Lung (tissue), 12 donors: ENCODE results near the gene NOL7. TPM values are rescaled to one million over a fixed set of nuclear protein-coding genes. Genes with fewer than 3 reads are reported as not detected.
A peak's percentile ranks its signal among the peaks of the same experiment; 100 is the strongest.

Experiments
- ATAC-seq: fragments of 200-7000 bp; cut with Tn5 transposase; one replicate; pipeline ENCODE4 v1.9.1; 2020; ENCODE audit warnings: moderate number of reproducible peaks; ENCODE audit not compliant: insufficient read depth, low FRiP score
- DNase-seq, 3 donors: peaks; one replicate each; pipeline ENCODE4 v3.0.0-alpha.2; 2013 to 2017
- H3K27ac ChIP-seq, 2 donors: one replicate each; pipeline ENCODE4 v1.5.1; 2013; ENCODE audit warnings: mild to moderate bottlenecking in 2 of 2, moderate library complexity in 2 of 2, control low read depth in 1 of 2, inconsistent platforms in 1 of 2, low read depth in 1 of 2, low read length in 1 of 2
- H3K27me3 ChIP-seq, 3 donors: one replicate each; pipeline ENCODE4 v1.5.1; 2013; ENCODE audit warnings: low read length in 2 of 3; ENCODE audit not compliant: control insufficient read depth in 3 of 3, insufficient read depth in 3 of 3
- H3K36me3 ChIP-seq, 4 donors: one replicate each; pipeline ENCODE4 v1.5.1; 2013; ENCODE audit warnings: low read length in 4 of 4, mild to moderate bottlenecking in 1 of 4, moderate library complexity in 1 of 4; ENCODE audit not compliant: control insufficient read depth in 4 of 4, insufficient read depth in 4 of 4
- H3K4me1 ChIP-seq, 5 donors: one replicate each; pipeline ENCODE4 v1.5.1; 2013; ENCODE audit warnings: low read length in 5 of 5, mild to moderate bottlenecking in 2 of 5, moderate library complexity in 1 of 5; ENCODE audit not compliant: control insufficient read depth in 5 of 5, insufficient read depth in 5 of 5
- H3K4me3 ChIP-seq: one replicate; pipeline ENCODE4 v1.5.1; 2013; ENCODE audit warnings: mild to moderate bottlenecking, control low read depth, moderate library complexity
- H3K9ac ChIP-seq, 2 donors: one replicate each; pipeline ENCODE4 v1.5.1; 2013; ENCODE audit warnings: low read length in 2 of 2, control low read depth in 1 of 2; ENCODE audit not compliant: insufficient read depth in 1 of 2
- H3K9me3 ChIP-seq, 4 donors: one replicate each; pipeline ENCODE4 v1.5.1; 2013; ENCODE audit warnings: low read length in 3 of 4, mild to moderate bottlenecking in 1 of 4, moderate library complexity in 1 of 4; ENCODE audit not compliant: control insufficient read depth in 4 of 4, insufficient read depth in 3 of 4
- CTCF ChIP-seq: IDR thresholded peaks from 2 replicates; pipeline ENCODE4 v1.5.1; 2012; ENCODE audit warnings: mild to moderate bottlenecking; ENCODE audit errors: control extremely low read depth, extremely low read depth
- WGBS, 2 donors: extraction: QIAGEN DNeasy Blood & Tissue Kit; methylation state at CpG; one replicate each; pipeline ENCODE4 v1.1.7; 2013; 5-methylcytosine and 5-hydroxymethylcytosine counted together
- polyA plus RNA-seq, 2 donors: library from polyadenylated mRNA; stranded (reverse); fragments of 200-250 nt; gene quantifications; one replicate each; pipeline ENCODE4 v1.2.1, GENCODE V29; 2013
- total RNA-seq, 2 donors: library from RNA; depleted of rRNA in 1 of 2; stranded (reverse); fragments of >200 nt in 1 of 2; gene quantifications; one replicate each; pipeline ENCODE4 v1.2.1, GENCODE V29; 2014 to 2021
- donor health status: control.
- donor health status: control.
- donor health status: Bipolar disorder and iron deficiency.
- donor health status: healthy.
- donor health status: DM: yes; HTN: yes; CAD: no.

NOL7 gene
- total and polyA plus RNA-seq, 4 donors: 48.0 to 75.8 (median 57.5) TPM

GRCh38 chr6:13568970-13569369, 46.2 kb upstream of the NOL7 start:
- Histone ChIP-seq H3K27ac (no peak overlapping the region), H3K27me3 (peaks cover 0 to 6% (median 0%) of the 10 kb centered on the region in 3 donors), H3K9me3 (no peaks in the 10 kb centered on the region), H3K4me3 (no peak overlapping the region), H3K36me3 (no peaks in the 10 kb centered on the region), H3K4me1 (peaks cover 0 to 7% (median 4%) of the 10 kb centered on the region in 5 donors), H3K9ac (no peak overlapping the region)
- no peak for TF ChIP-seq CTCF
- WGBS, 2 donors: 90 to 93% methylated on average over 5 of the region's 5 CpGs
- ATAC-seq: no peak
- DNase-seq: no peak

GRCh38 chr6:13572240-13572639, 42.9 kb upstream of the NOL7 start:
- Histone ChIP-seq H3K27me3 (peaks cover 0 to 6% (median 0%) of the 10 kb centered on the region in 3 donors), H3K9ac (no peak overlapping the region), H3K4me1 (peaks cover 0 to 7% (median 4%) of the 10 kb centered on the region in 5 donors), H3K36me3 (no peaks in the 10 kb centered on the region), H3K9me3 (no peaks in the 10 kb centered on the region), H3K27ac (no peak overlapping the region), H3K4me3 (no peak overlapping the region)
- WGBS, 2 donors: 84 to 93% methylated on average over 7 of the region's 7 CpGs
- ATAC-seq (no peak), DNase-seq (no peak)
- TF ChIP-seq CTCF: no peak

GRCh38 chr6:13572951-13573654, 42.0 kb upstream of the NOL7 start:
- Histone ChIP-seq H3K9ac (peak overlapping the region; percentile 47 to 59), H3K4me3 (peak overlapping the region; percentile 5), H3K9me3 (no peaks in the 10 kb centered on the region), H3K36me3 (no peaks in the 10 kb centered on the region), H3K27me3 (peaks cover 0 to 6% (median 0%) of the 10 kb centered on the region in 3 donors), H3K4me1 (peaks cover 0 to 7% (median 4%) of the 10 kb centered on the region in 5 donors), H3K27ac (peak overlapping the region; percentile 76 to 99)
- DNase-seq (no peak), ATAC-seq (no peak)
- TF ChIP-seq CTCF: no peak
- WGBS, 2 donors: 84 to 91% methylated on average over 16 of the region's 16 CpGs
